GM18511 (cell line): ENCODE measurements around the gene SLC12A9.
"Not testable (repeated sequence)": the region's sequence is repeated elsewhere in the genome, so short reads cannot be mapped to it uniquely, and the experiment has no call there.

ENCODE experiments used
- ATAC-seq: cut with Tn5 transposase; IDR thresholded peaks from one replicate; pipeline ENCODE4 v1.9.1; 2021; ENCODE audit warnings: mild to moderate bottlenecking, moderate library complexity; ENCODE audit not compliant: unreplicated experiment

The SLC12A9 gene

GRCh38 chr7:100894860-100895700 lies 42.6 kb downstream of the SLC12A9 start:
- ATAC-seq, result no peak

DNA sequence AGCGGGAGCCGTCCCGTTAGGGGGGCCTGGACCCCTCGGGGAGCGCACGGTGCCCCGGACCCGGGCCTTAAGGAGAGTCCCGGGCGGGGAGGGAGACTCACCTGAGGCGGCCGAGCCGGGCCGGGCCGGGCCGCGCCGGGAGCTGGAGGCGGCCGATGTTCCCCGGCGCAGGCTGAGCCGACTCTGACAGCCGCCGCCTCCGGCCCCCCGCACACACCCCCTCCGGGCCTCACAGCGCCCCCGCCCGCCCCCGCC lies 43.1 kb downstream of the SLC12A9 start, which contains the start of gene ACHE:
Gene ACHE (minus strand): TSS at position 188 of the 255 bp plus-strand sequence. CDS start 1,656 bp downstream, outside the sequence.
- ATAC-seq, result no peak

DNA sequence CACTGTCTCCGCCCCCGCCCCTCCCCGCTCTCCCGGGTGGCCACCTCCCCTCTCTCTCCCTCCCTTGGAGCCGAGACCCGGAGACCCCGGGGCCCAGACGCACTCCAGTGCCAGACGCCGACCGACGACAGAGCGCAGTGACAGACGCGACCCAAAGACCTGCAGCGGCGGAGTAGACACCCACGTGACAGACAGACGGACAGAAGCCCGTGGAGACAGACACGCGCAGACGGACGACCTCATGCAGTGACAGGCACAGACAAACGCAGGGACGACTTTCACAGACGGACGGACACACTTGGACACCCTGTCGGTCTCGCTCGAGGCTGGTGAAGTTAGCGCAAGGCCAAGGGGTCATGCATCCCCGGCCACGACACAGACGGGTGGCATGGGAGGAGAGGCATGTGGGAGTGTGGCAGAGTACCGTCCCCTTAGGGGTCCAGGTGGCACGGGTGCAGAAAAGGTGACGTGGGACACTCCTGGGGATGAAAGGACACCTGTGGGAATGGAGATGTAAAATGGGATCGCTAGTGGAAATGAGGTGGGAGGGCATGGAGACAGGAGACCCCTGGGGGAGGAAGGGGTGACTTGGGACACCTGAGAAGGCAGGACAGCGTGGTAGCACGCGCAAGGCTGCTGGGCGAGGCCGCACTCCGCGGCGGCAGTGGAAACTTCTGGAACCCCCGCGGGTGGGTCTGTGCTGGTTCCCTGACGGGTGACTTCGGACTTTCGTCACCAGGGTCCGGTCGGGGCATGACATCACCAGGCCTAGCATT lies 43.6 kb downstream of the SLC12A9 start:
- ATAC-seq, result no peak

- ATAC-seq, result no peak
These were observed 44.5 kb downstream of the SLC12A9 start for GRCh38 chr7:100896732-100897608.

GRCh38 chr7:100897772-100898454 lies 45.4 kb downstream of the SLC12A9 start:
- ATAC-seq, result no peak

- no peak for ATAC-seq
These were observed 46.9 kb downstream of the SLC12A9 start for GRCh38 chr7:100899432-100899831.

GRCh38 chr7:100900978-100901377 lies 48.5 kb downstream of the SLC12A9 start:
- ATAC-seq, result no peak

DNA sequence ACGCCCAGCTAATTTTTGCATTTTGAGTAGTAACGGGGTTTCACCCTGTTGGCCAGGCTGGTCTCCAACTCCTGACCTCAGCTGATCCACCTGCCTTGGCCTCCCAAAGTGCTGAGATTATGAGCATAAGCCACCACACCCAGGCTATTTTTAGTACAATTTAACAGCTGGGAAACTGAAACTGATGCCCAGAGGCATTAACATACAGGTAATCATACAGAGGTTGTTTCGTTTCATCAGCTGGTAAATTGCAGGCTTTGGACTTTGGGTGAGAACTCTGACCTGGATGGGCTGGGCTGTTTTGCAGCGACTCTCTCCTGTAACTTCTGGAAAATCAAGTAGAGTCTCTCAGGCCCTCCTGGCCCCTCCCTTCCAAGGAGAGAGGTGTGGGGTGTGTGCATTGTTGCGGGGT lies 49.4 kb downstream of the SLC12A9 start:
- ATAC-seq, result no peak

DNA sequence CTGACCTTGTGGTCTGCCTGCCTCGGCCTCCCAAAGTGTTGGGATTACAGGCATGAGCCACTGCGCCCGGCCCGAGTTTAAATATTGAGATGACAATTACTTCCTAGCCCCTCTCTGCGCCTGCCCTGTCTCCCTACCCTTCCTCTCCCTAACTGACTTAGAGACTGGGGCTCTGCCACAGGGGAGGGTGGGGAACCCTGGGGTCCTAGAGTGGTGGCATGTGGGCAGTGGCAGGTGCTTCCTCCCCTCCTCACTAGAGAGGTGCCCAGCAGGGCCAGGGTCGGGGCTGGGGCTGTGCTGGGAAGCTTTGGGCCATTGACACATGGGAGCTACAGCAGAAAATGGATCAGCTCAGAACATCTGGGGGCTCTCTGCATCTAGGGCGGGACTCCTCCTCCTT lies 50.1 kb downstream of the SLC12A9 start:
- ATAC-seq, result no peak

GRCh38 chr7:100908512-100908911 lies 56.0 kb downstream of the SLC12A9 start:
- no peak for ATAC-seq

GRCh38 chr7:100910443-100910842 lies 57.9 kb downstream of the SLC12A9 start:
- ATAC-seq, result not testable (repeated sequence)

DNA sequence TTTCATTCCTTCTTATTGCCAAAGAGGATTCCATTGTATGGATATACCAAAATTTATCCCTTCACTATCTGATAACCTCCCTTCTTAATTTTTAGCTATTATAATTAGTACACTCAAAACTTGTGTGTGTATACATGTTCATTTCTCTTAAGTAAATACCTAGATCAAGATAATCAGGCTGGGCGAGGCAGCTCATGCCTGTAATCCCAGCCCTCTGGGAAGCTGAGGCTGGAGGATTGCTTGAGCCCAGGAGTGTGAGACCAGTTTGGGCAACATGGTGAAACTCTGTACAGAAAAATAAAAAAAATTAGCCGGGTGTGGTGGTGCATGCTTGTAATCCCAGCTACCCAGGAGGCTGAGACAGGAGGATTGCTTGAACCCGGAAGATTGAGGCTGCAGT lies 59.0 kb downstream of the SLC12A9 start:
- no peak for ATAC-seq

GRCh38 chr7:100914208-100914878 lies 61.8 kb downstream of the SLC12A9 start:
- ATAC-seq, result no peak

GRCh38 chr7:100914879-100915447 lies 62.5 kb downstream of the SLC12A9 start:
- ATAC-seq, result no peak
